RWPE1 (cell line): Measurements from ENCODE around the gene ZNF628.

Experiments used
- CTCF ChIA-PET: fragments of 350-600 bp; sonication (Branson Sonifier 250); formaldehyde crosslinking; extraction: SDS; loops from one replicate; lab custom pipeline; 2021; lab: Yijun Ruan, JAX
- POLR2A ChIA-PET: fragments of 400-600 bp; formaldehyde crosslinking; extraction: SDS; loops from one replicate; lab custom pipeline; 2020; ENCODE audit warnings: antibody characterized with exemption; ENCODE audit not compliant: low non-redundant PET; lab: Yijun Ruan, JAX
- DNase-seq: peaks from one replicate; pipeline ENCODE4 v3.0.0; 2012; ENCODE audit warnings: low spot score
- H3K27ac ChIP-seq: fragments of 450-650 bp; 2 replicates; pipeline ENCODE4 v1.5.1; 2017
- TF ChIP-seq, protein P1 (sequence below): fragments of 450-650 bp; conservative IDR thresholded peaks from 2 replicates; pipeline ENCODE4 v1.5.1; 2017; ENCODE audit warnings: low read depth, mild to moderate bottlenecking

ZNF628 gene

GRCh38 chr19:55478364-55478763 lies 1.9 kb downstream of the ZNF628 start:
- TF ChIP-seq, protein P1, sequence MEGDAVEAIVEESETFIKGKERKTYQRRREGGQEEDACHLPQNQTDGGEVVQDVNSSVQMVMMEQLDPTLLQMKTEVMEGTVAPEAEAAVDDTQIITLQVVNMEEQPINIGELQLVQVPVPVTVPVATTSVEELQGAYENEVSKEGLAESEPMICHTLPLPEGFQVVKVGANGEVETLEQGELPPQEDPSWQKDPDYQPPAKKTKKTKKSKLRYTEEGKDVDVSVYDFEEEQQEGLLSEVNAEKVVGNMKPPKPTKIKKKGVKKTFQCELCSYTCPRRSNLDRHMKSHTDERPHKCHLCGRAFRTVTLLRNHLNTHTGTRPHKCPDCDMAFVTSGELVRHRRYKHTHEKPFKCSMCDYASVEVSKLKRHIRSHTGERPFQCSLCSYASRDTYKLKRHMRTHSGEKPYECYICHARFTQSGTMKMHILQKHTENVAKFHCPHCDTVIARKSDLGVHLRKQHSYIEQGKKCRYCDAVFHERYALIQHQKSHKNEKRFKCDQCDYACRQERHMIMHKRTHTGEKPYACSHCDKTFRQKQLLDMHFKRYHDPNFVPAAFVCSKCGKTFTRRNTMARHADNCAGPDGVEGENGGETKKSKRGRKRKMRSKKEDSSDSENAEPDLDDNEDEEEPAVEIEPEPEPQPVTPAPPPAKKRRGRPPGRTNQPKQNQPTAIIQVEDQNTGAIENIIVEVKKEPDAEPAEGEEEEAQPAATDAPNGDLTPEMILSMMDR: no peak
- CTCF ChIA-PET: interaction anchor here (0.9 to 1.2 kb wide), 2 partner anchors 11 to 47 kb away, joined by 5 to 6 read pairs; no protein-coding TSS in a partner anchor
- DNase-seq: no peak
- POLR2A ChIA-PET: interaction anchor here (0.6 to 1.2 kb wide), 2 partner anchors 26 to 91 kb away, joined by 3 read pairs; no protein-coding TSS in a partner anchor
- H3K27ac ChIP-seq: peak overlapping the region; percentile 91

DNA sequence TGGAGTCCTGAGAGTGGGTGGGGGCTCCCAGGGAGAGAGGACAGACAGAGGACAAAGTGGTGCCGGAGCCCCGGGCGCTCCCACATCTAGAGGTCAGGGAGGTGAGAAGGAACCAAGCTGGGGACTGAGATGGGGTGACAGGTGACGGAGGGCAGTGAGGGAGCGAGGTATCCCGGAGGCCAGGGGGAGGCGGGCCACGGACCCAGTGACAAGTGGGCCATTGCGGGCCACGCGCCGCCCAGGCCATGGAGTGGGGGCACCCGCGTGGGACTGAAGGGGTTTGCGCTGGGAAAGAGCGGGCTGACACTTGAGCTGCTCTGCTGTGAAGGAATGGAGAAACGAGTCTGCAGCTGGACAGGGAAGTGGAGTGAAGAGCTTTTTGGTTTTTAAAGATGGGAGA lies 2.6 kb downstream of the ZNF628 start:
- TF ChIP-seq, protein P1: no peak
- CTCF ChIA-PET: interaction anchor here (0.6 to 1.2 kb wide), 3 partner anchors 11 to 47 kb away, joined by 3 to 6 read pairs (median 5); no protein-coding TSS in a partner anchor
- no peak for DNase-seq
- POLR2A ChIA-PET: interaction anchor here (0.7 to 1.2 kb wide), 2 partner anchors 72 to 92 kb away, joined by 3 read pairs; no protein-coding TSS in a partner anchor
- H3K27ac ChIP-seq: peak overlapping the region; percentile 91

DNA sequence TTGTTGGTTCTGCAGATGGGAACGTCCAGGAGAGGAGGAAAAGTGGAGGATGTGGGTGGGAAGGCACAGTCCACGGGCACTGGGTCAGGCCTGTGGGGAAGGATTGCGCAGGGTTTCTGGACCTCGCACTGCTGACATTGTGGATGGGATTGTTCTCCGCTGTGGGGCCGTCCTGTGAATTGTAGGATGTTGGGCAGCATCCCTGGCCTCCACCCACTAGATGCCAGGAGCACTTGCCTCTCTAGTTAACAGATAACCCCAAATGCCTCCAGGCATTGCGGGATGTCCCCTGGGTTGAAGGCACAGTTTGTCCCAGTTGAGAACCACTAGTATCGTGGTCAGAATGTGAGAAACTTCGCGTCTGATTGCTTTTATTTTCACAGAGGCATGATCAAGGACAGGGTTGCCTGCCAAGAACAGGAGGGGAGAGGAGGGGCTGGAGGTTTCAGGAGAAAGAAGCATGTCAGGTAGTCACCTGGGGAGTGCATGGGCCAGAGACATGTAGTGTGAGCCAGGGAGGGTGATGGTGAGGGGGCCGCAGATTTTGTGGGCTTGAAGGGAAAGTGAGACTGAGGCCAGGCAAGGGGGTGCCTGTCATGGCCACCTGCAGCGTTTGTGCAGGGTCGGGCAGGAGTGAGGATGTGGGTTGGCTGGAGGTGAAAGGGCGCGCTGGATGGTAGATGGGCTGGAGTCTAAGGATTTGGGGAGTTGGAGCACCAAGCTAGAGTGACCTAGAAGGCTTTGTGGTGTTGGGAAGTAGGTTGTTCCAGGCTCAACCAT lies 3.2 kb downstream of the ZNF628 start:
- peak overlapping the region; percentile 91 for H3K27ac ChIP-seq
- CTCF ChIA-PET: interaction anchor here (0.6 to 0.9 kb wide), 2 partner anchors 13 to 46 kb away, joined by 3 to 6 read pairs; no protein-coding TSS in a partner anchor
- DNase-seq: no peak
- TF ChIP-seq, protein P1: no peak
- POLR2A ChIA-PET: interaction anchor here (0.7 to 1.2 kb wide), 2 partner anchors 73 to 92 kb away, joined by 3 read pairs; no protein-coding TSS in a partner anchor

DNA sequence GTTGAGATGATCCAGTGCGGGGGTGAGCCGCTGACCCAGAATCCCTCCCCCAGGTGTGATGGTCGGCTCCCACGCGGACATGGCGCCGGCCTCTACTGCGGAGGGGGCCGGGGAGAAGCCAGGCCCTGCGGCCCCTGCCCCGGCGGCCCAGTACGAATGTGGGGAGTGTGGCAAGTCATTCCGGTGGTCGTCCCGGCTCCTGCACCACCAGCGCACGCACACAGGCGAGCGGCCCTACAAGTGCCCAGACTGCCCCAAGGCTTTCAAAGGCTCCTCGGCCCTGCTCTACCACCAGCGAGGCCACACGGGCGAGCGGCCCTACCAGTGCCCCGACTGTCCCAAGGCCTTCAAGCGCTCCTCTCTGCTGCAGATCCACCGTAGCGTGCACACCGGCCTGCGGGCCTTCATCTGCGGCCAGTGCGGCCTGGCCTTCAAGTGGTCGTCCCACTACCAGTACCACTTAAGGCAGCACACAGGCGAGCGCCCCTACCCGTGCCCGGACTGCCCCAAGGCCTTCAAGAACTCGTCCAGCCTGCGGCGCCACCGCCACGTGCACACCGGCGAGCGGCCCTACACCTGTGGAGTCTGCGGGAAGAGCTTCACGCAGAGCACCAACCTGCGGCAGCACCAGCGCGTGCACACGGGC lies 4.9 kb downstream of the ZNF628 start:
- CTCF ChIA-PET: no interaction called here
- no peak for DNase-seq
- POLR2A ChIA-PET: no interaction called here
- TF ChIP-seq, protein P1: no peak
- H3K27ac ChIP-seq: peak overlapping the region; percentile 91

DNA sequence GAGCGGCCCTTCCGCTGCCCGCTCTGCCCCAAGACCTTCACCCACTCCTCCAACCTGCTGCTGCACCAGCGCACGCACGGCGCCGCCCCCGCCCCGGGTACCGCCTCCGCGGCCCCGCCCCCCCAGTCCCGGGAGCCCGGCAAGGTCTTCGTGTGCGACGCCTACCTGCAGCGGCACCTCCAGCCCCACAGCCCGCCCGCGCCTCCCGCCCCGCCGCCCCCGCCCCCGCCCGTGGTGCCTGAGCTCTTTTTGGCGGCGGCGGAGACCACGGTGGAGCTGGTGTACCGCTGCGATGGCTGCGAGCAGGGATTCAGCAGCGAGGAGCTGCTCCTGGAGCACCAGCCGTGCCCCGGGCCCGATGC lies 5.4 kb downstream of the ZNF628 start:
- DNase-seq: no peak
- POLR2A ChIA-PET: no interaction called here
- H3K27ac ChIP-seq: no peak overlapping the region
- CTCF ChIA-PET: interaction anchor here (0.5 kb wide), 1 partner anchor 150 kb away, joined by 3 read pairs; no protein-coding TSS in a partner anchor
- TF ChIP-seq, protein P1: no peak
